Measurements from ENCODE around the gene SPATA22.
"Not testable (repeated sequence)": the region's sequence is repeated elsewhere in the genome, so short reads cannot be mapped to it uniquely, and the experiment has no call there.

The SPATA22 gene

GRCh38 chr17:3472137-3472536 lies 518 bp upstream of the SPATA22 start:
- no peak for DNase-seq

- no peak for DNase-seq
Observed at GRCh38 chr17:3469529-3469928, 2.1 kb downstream of the SPATA22 start.

GRCh38 chr17:3466355-3466754 lies 5.3 kb downstream of the SPATA22 start:
- not testable (repeated sequence) for DNase-seq

GRCh38 chr17:3448059-3448665 lies 23.5 kb downstream of the SPATA22 start:
- no peak for DNase-seq

- DNase-seq = no peak
Observed at GRCh38 chr17:3447625-3448024, 24.0 kb downstream of the SPATA22 start.

- no peak for DNase-seq
Observed at GRCh38 chr17:3440451-3440850, 31.2 kb downstream of the SPATA22 start.

- no peak for DNase-seq
Observed at GRCh38 chr17:3438368-3438767, 33.3 kb downstream of the SPATA22 start.

- no peak for DNase-seq
Observed at GRCh38 chr17:3433741-3434140, 37.9 kb downstream of the SPATA22 start, which contains the start of gene OR1E2. Gene OR1E2 (minus strand): TSS chr17:3433841. CDS start chr17:3433841, 0 bp downstream.

- DNase-seq = peak in 1 of 2 donors; percentile 1
Observed at GRCh38 chr17:3433215-3433614, 38.4 kb downstream of the SPATA22 start.

GRCh38 chr17:3418222-3418621 lies 53.4 kb downstream of the SPATA22 start:
- no peak for DNase-seq

GRCh38 chr17:3415610-3416009 lies 56.0 kb downstream of the SPATA22 start:
- no peak for DNase-seq

GRCh38 chr17:3412216-3412615 lies 59.4 kb downstream of the SPATA22 start:
- not testable (repeated sequence) for DNase-seq

- DNase-seq = no peak
Observed at GRCh38 chr17:3411070-3411469, 60.5 kb downstream of the SPATA22 start, which contains the start of gene OR3A3. Gene OR3A3 (plus strand): TSS chr17:3411370.

- not testable (repeated sequence) for DNase-seq
Observed at GRCh38 chr17:3403856-3404255, 67.8 kb downstream of the SPATA22 start.

- no peak for DNase-seq
Observed at GRCh38 chr17:3401786-3402185, 69.8 kb downstream of the SPATA22 start.

GRCh38 chr17:3400055-3400454 lies 71.6 kb downstream of the SPATA22 start:
- no peak for DNase-seq

- DNase-seq = no peak
Observed at GRCh38 chr17:3398310-3398709, 73.3 kb downstream of the SPATA22 start, which contains the start of gene OR1E1. Gene OR1E1 (minus strand): TSS chr17:3398410. CDS start chr17:3398410, 0 bp downstream.

- peak in 1 of 2 donors; percentile 11 for DNase-seq
Observed at GRCh38 chr17:3397801-3398200, 73.8 kb downstream of the SPATA22 start.

All from stimulated activated CD4-positive, alpha-beta T cell treated with anti-CD3 and anti-CD28 coated beads, Interleukin-2, amount 100 ng/mL, for 48 hours (primary cell).